ENCODE results near the gene EGR4. TPM values are rescaled to one million over a fixed set of nuclear protein-coding genes. Genes with fewer than 3 reads are reported as not detected.

Gene EGR4
- total and polyA plus RNA-seq, 2 of the 4 experiments (the other 2 are of a cell fraction), result not detected

DNA sequence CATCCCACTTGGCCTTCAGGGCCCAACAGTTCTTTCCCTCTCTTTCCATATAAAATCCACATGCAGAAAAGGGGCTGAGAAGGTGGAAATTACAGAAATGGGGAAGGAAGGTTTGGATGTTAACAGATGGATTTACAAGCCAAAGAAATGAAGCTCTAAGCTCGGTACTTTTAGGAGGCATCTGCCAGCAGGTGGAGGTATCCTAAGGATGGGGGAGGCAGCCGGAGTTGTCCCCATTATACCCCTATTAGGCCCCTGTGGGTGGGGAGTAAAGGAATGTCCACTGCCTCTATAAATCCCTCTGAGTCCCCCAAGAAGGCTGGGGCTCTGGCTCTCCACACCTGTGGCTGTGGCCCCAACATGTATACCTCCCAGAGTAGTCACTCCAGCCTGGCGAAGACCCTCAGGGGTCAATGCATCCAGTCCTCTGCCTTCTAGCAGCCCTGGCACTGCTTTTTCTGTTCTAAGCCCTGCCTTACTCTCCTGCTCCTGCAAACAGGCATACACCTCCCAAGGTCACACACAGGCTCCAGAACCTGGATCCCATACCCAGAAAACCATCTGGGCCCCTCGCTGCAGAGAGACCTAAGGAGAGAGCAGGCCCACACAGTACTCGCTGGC, 10.3 kb downstream of the EGR4 start:
- Histone ChIP-seq H3K4me2 (ENCODE audit: low read depth, low read length) (peak overlapping the region; percentile 97), H3K56ac (ENCODE audit: extremely low read depth, insufficient read depth, low read length) (no peak overlapping the region), H3K23ac (ENCODE audit: low read depth, low read length) (no peak overlapping the region), H3K4ac (ENCODE audit: low read depth, low read length) (no peak overlapping the region), H3K36me3 (ENCODE audit: control insufficient read depth, insufficient read depth, low read length) (no peaks in the 10 kb centered on the region), H3K14ac (replicated peaks; ENCODE audit: low read depth, low read length) (no peak overlapping the region), H3K27ac (ENCODE audit: insufficient read depth, low read length) (no peak overlapping the region), H3K4me3 (ENCODE audit: insufficient read depth, low read depth, low read length) (peak overlapping the region; percentile 63), H4K8ac (ENCODE audit: low read depth in 2 of 2, low read length in 2 of 2) (no peak overlapping the region), H3K18ac (ENCODE audit: low read depth, low read length) (no peak overlapping the region), H2BK5ac (ENCODE audit: low read depth, low read length, poor library complexity, severe bottlenecking) (no peak overlapping the region), H4K91ac (ENCODE audit: insufficient read depth, low read depth, low read length) (no peak overlapping the region), H3K9me1 (ENCODE audit: insufficient read depth, low read length) (no peaks in the 10 kb centered on the region), H3K79me1 (ENCODE audit: low read depth in 1 of 2, low read length in 2 of 2) (peaks cover 0 to 4% of the 10 kb centered on the region in 2 experiments; a peak in 2 of 4 replicates), H2BK15ac (ENCODE audit: low read depth, low read length) (no peak overlapping the region), H3K9ac (ENCODE audit: low read depth, low read length) (no peak overlapping the region), H4K5ac (ENCODE audit: low read depth, low read length) (no peak overlapping the region), H2AFZ (replicated peaks; ENCODE audit: low read length, poor library complexity) (peak overlapping the region; percentile 18), H2AK9ac (replicated peaks; ENCODE audit: low read depth, low read length, poor library complexity) (no peak overlapping the region), H4K20me1 (ENCODE audit: insufficient read depth, low read length) (no peaks in the 10 kb centered on the region), H2BK20ac (ENCODE audit: low read depth, low read length) (no peak overlapping the region), H2BK120ac (ENCODE audit: low read depth, low read length) (no peak overlapping the region), H3K4me1 (ENCODE audit: control insufficient read depth, insufficient read depth, low read length) (peaks cover 3% of the 10 kb centered on the region; the same call in 1 of the 2 replicates), H2AK5ac (ENCODE audit: low read depth, low read length) (no peak overlapping the region), H3K27me3 (ENCODE audit: control insufficient read depth, insufficient read depth, low read length) (peaks cover 12% of the 10 kb centered on the region), H3K9me3 (ENCODE audit: control insufficient read depth, insufficient read depth, low read length) (no peaks in the 10 kb centered on the region)
- no peak for ATAC-seq (ENCODE audit: low read depth)
- ChIA-PET POLR2A (ENCODE audit: unreplicated experiment) (no interaction called here), CTCF (no interaction called here)
- no TSS peak for BruUV-seq (replicated peaks)
- in situ Hi-C loops (cut with MboI; ENCODE audit: low sequenced_read_pairs) (no loop called here), dilution Hi-C loops (cut with HindIII; ENCODE audit: low sequenced_read_pairs, unreplicated experiment) (no loop called here), intact Hi-C loops (cut with micrococcal nuclease) (no loop called here)
- no CpG with 5 or more reads among the region's 5 CpGs for WGBS, 2 experiments (ENCODE audit: extremely low coverage in 2 of 2, insufficient read length in 1 of 2)
- DNase-seq, result no peak
- no peak for TF ChIP-seq MAFK (IDR thresholded peaks at IDR 0.05; ENCODE audit: low read depth, low read length)
- TF ChIP-seq RAD21 (IDR thresholded peaks at IDR 0.05; ENCODE audit: low read length), result no peak
- no peak for TF ChIP-seq CTCF (conservative IDR thresholded peaks at IDR 0.05; ENCODE audit: low read depth, low read length)
- no peak for TF ChIP-seq RCOR1 (IDR thresholded peaks at IDR 0.05; ENCODE audit: insufficient replicate concordance, low read length)
- no peak for TF ChIP-seq MXI1 (IDR thresholded peaks at IDR 0.05; ENCODE audit: borderline replicate concordance, low read depth, low read length)
- TF ChIP-seq, protein P1, sequence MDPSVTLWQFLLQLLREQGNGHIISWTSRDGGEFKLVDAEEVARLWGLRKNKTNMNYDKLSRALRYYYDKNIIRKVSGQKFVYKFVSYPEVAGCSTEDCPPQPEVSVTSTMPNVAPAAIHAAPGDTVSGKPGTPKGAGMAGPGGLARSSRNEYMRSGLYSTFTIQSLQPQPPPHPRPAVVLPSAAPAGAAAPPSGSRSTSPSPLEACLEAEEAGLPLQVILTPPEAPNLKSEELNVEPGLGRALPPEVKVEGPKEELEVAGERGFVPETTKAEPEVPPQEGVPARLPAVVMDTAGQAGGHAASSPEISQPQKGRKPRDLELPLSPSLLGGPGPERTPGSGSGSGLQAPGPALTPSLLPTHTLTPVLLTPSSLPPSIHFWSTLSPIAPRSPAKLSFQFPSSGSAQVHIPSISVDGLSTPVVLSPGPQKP (IDR thresholded peaks at IDR 0.05; ENCODE audit: borderline replicate concordance, low read depth, low read length), result no peak
- TF ChIP-seq NFE2L2 (IDR thresholded peaks at IDR 0.05; ENCODE audit: low read depth, low read length), result no peak
- no peak for TF ChIP-seq FOS (IDR thresholded peaks at IDR 0.05; ENCODE audit: low read depth, low read length)
- no peak for TF ChIP-seq SMC3 (IDR thresholded peaks at IDR 0.05; ENCODE audit: low read depth, low read length)
- TF ChIP-seq BHLHE40 (IDR thresholded peaks at IDR 0.05; ENCODE audit: low read depth, low read length), result no peak
- no peak for TF ChIP-seq POLR2A (IDR thresholded peaks at IDR 0.05; ENCODE audit: low read depth, low read length)
- no peak for TF ChIP-seq CHD1 (IDR thresholded peaks at IDR 0.05; ENCODE audit: low read depth, low read length)
- TF ChIP-seq, protein P2, sequence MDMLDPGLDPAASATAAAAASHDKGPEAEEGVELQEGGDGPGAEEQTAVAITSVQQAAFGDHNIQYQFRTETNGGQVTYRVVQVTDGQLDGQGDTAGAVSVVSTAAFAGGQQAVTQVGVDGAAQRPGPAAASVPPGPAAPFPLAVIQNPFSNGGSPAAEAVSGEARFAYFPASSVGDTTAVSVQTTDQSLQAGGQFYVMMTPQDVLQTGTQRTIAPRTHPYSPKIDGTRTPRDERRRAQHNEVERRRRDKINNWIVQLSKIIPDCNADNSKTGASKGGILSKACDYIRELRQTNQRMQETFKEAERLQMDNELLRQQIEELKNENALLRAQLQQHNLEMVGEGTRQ (IDR thresholded peaks at IDR 0.05; ENCODE audit: low read depth, low read length), result no peak
- no peak for TF ChIP-seq RFX5 (IDR thresholded peaks at IDR 0.05; ENCODE audit: low read depth, low read length)
- TF ChIP-seq MAZ (IDR thresholded peaks at IDR 0.05; ENCODE audit: borderline replicate concordance, low read depth, low read length), result no peak
- no peak for TF ChIP-seq CEBPB (IDR thresholded peaks at IDR 0.05; ENCODE audit: low read depth, low read length)

All from IMR-90 (cell line).